ENCODE data around the gene DEK.

Gene DEK

GRCh38 chr6:18277237-18278006, 13.1 kb upstream of the DEK start:
- Histone ChIP-seq H3K9me3 (ENCODE audit: control insufficient read depth, insufficient read depth, low read length) (no peaks in the 10 kb centered on the region), H3K9ac (ENCODE audit: low read depth, low read length) (peak overlapping the region; percentile 89), H3K36me3 (ENCODE audit: insufficient read depth, low read length) (no peaks in the 10 kb centered on the region), H3K4me1 (ENCODE audit: insufficient read depth, low read length) (no peaks in the 10 kb centered on the region)

GRCh38 chr6:18276610-18277236, 12.4 kb upstream of the DEK start:
- Histone ChIP-seq H3K4me1 (ENCODE audit: insufficient read depth, low read length) (no peaks in the 10 kb centered on the region), H3K9ac (ENCODE audit: low read depth, low read length) (peak overlapping the region; percentile 89; the same call in 1 of the 2 replicates), H3K36me3 (ENCODE audit: insufficient read depth, low read length) (no peaks in the 10 kb centered on the region; the same call in 1 of the 2 replicates), H3K9me3 (ENCODE audit: control insufficient read depth, insufficient read depth, low read length) (no peaks in the 10 kb centered on the region)

- H3K36me3 ChIP-seq (ENCODE audit: insufficient read depth, low read length) = no peaks in the 10 kb centered on the region; the same call in 1 of the 2 replicates
- H3K9me3 ChIP-seq (ENCODE audit: control insufficient read depth, insufficient read depth, low read length) = peaks cover 2% of the 10 kb centered on the region; the same call in 1 of the 2 replicates
- H3K9ac ChIP-seq (ENCODE audit: low read depth, low read length) = no peak overlapping the region
- no peaks in the 10 kb centered on the region; the same call in 1 of the 2 replicates for H3K4me1 ChIP-seq (ENCODE audit: insufficient read depth, low read length)
Measured at GRCh38 chr6:18270216-18270615, 5.9 kb upstream of the DEK start.

- Histone ChIP-seq H3K9me3 (ENCODE audit: control insufficient read depth, insufficient read depth, low read length) (peaks cover 2% of the 10 kb centered on the region; the same call in 1 of the 2 replicates), H3K9ac (ENCODE audit: low read depth, low read length) (no peak overlapping the region), H3K4me1 (ENCODE audit: insufficient read depth, low read length) (no peaks in the 10 kb centered on the region; the same call in 1 of the 2 replicates), H3K36me3 (ENCODE audit: insufficient read depth, low read length) (no peaks in the 10 kb centered on the region; the same call in 1 of the 2 replicates)
Measured at GRCh38 chr6:18269717-18270116, 5.4 kb upstream of the DEK start.

GRCh38 chr6:18269253-18269652, 4.9 kb upstream of the DEK start:
- Histone ChIP-seq H3K9me3 (ENCODE audit: control insufficient read depth, insufficient read depth, low read length) (peaks cover 2% of the 10 kb centered on the region; the same call in 1 of the 2 replicates), H3K4me1 (ENCODE audit: insufficient read depth, low read length) (no peaks in the 10 kb centered on the region; the same call in 1 of the 2 replicates), H3K36me3 (ENCODE audit: insufficient read depth, low read length) (no peaks in the 10 kb centered on the region; the same call in 1 of the 2 replicates), H3K9ac (ENCODE audit: low read depth, low read length) (no peak overlapping the region)

GRCh38 chr6:18268066-18268465, 3.7 kb upstream of the DEK start:
- Histone ChIP-seq H3K4me1 (ENCODE audit: insufficient read depth, low read length) (no peaks in the 10 kb centered on the region; the same call in 1 of the 2 replicates), H3K9me3 (ENCODE audit: control insufficient read depth, insufficient read depth, low read length) (peaks cover 2% of the 10 kb centered on the region; the same call in 1 of the 2 replicates), H3K36me3 (ENCODE audit: insufficient read depth, low read length) (no peaks in the 10 kb centered on the region; the same call in 1 of the 2 replicates), H3K9ac (ENCODE audit: low read depth, low read length) (no peak overlapping the region)

- Histone ChIP-seq H3K4me1 (ENCODE audit: insufficient read depth, low read length) (peaks cover 13% of the 10 kb centered on the region), H3K9me3 (ENCODE audit: control insufficient read depth, insufficient read depth, low read length) (peaks cover 2% of the 10 kb centered on the region; the same call in 1 of the 2 replicates), H3K9ac (ENCODE audit: low read depth, low read length) (no peak overlapping the region), H3K36me3 (ENCODE audit: insufficient read depth, low read length) (peaks cover 4% of the 10 kb centered on the region; the same call in 1 of the 2 replicates)
Measured at GRCh38 chr6:18266523-18266912, 2.2 kb upstream of the DEK start.

- Histone ChIP-seq H3K4me1 (ENCODE audit: insufficient read depth, low read length) (peaks cover 19% of the 10 kb centered on the region), H3K9me3 (ENCODE audit: control insufficient read depth, insufficient read depth, low read length) (peaks cover 2% of the 10 kb centered on the region; the same call in 1 of the 2 replicates), H3K9ac (ENCODE audit: low read depth, low read length) (no peak overlapping the region), H3K36me3 (ENCODE audit: insufficient read depth, low read length) (peaks cover 4% of the 10 kb centered on the region; the same call in 1 of the 2 replicates)
Measured at GRCh38 chr6:18265787-18266522, 1.6 kb upstream of the DEK start.

- Histone ChIP-seq H3K9ac (ENCODE audit: low read depth, low read length) (peak overlapping the region; percentile 49), H3K36me3 (ENCODE audit: insufficient read depth, low read length) (peaks cover 4% of the 10 kb centered on the region; the same call in 1 of the 2 replicates), H3K9me3 (ENCODE audit: control insufficient read depth, insufficient read depth, low read length) (peaks cover 2% of the 10 kb centered on the region; the same call in 1 of the 2 replicates), H3K4me1 (ENCODE audit: insufficient read depth, low read length) (peaks cover 25% of the 10 kb centered on the region)
Measured at GRCh38 chr6:18264923-18265377, 620 bp upstream of the DEK start.

GRCh38 chr6:18263418-18264218, 712 bp downstream of the DEK start:
- Histone ChIP-seq H3K9me3 (ENCODE audit: control insufficient read depth, insufficient read depth, low read length) (peaks cover 2% of the 10 kb centered on the region; the same call in 1 of the 2 replicates), H3K4me1 (ENCODE audit: insufficient read depth, low read length) (peaks cover 25% of the 10 kb centered on the region), H3K36me3 (ENCODE audit: insufficient read depth, low read length) (peaks cover 4% of the 10 kb centered on the region; the same call in 1 of the 2 replicates), H3K9ac (ENCODE audit: low read depth, low read length) (peak overlapping the region; percentile 94)

- peaks cover 4% of the 10 kb centered on the region; the same call in 1 of the 2 replicates for H3K36me3 ChIP-seq (ENCODE audit: insufficient read depth, low read length)
- H3K4me1 ChIP-seq (ENCODE audit: insufficient read depth, low read length) = peaks cover 25% of the 10 kb centered on the region
- peaks cover 2% of the 10 kb centered on the region; the same call in 1 of the 2 replicates for H3K9me3 ChIP-seq (ENCODE audit: control insufficient read depth, insufficient read depth, low read length)
- H3K9ac ChIP-seq (ENCODE audit: low read depth, low read length) = peak overlapping the region; percentile 94
Measured at GRCh38 chr6:18262702-18263417, 1.5 kb downstream of the DEK start.

GRCh38 chr6:18261877-18262276, 2.5 kb downstream of the DEK start:
- Histone ChIP-seq H3K9ac (ENCODE audit: low read depth, low read length) (no peak overlapping the region), H3K4me1 (ENCODE audit: insufficient read depth, low read length) (peaks cover 25% of the 10 kb centered on the region), H3K36me3 (ENCODE audit: insufficient read depth, low read length) (peaks cover 8% of the 10 kb centered on the region; the same call in 1 of the 2 replicates), H3K9me3 (ENCODE audit: control insufficient read depth, insufficient read depth, low read length) (peaks cover 2% of the 10 kb centered on the region; the same call in 1 of the 2 replicates)

Measured in ES-I3 (cell line).